Activated gamma-delta T cell treated with Interleukin-2 at 50 U/mL for 16 hours (primary cell): ENCODE data around the gene ATP9B.

Experiments
- DNase-seq: peaks from one replicate; pipeline ENCODE4 v3.0.0-alpha.2; 2020

Gene ATP9B

DNA sequence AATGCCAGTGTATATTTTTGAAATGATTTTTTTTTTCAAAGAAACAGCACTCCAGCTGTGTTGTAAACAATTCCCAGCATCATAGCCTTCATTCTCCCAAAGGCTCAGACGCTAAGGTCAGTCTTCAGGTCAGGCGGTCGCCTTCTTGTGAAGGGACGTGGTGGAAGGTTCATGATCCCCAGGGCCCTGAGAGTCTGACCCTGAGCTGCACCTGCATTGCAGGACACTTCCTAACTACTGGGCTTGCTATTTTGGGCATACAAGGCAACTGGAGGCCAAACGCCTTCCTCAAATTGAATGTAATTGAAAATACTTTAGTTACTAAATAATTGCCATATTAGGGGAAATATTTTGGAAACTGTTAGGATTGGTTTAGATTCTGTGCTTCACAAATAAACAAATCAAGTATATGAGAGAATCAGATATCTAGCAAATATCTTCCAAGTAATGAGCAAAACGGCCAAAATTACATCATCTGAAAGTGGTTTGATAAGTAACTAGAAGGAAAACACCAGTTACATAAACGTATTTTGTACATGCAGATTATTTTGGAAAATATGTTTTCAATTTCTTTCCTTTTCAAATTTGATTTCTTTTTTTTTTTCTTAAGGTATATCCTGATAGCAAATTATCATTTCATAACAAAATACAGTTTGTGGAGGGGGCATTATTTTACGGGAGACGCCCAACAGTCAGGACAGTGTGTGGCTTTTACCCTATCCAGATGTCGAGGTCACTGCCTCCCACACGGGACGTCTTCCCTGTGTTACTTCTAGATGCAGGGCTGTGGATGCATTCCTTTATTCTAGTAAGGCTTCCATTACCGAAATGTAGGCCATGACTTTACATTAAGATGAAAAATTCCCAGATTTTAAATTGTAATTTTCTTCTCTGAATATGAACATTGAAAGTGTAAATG lies 136.0 kb downstream of the ATP9B start:
- DNase-seq = no peak

GRCh38 chr18:79206444-79206843 lies 137.2 kb downstream of the ATP9B start:
- DNase-seq = no peak

DNA sequence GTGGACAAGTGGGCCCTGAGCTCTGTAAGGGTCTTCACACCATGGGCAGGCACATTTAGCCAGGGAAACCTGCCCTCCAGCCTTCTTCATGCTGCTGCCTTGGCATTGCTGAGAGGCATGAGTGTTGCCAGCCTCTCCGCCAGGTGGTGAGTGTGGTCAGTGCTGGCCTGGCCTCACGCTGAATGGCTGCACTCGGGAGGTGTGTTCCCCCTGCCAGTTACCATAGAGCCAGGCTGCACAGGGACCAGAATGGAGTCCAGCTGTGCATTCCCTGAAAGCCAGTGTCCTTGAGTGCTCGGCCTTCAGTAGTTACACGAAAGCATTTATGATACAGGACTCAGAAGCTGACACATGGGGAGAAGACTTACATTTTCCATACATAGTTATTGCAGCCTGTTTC lies 139.7 kb downstream of the ATP9B start:
- no peak for DNase-seq

DNA sequence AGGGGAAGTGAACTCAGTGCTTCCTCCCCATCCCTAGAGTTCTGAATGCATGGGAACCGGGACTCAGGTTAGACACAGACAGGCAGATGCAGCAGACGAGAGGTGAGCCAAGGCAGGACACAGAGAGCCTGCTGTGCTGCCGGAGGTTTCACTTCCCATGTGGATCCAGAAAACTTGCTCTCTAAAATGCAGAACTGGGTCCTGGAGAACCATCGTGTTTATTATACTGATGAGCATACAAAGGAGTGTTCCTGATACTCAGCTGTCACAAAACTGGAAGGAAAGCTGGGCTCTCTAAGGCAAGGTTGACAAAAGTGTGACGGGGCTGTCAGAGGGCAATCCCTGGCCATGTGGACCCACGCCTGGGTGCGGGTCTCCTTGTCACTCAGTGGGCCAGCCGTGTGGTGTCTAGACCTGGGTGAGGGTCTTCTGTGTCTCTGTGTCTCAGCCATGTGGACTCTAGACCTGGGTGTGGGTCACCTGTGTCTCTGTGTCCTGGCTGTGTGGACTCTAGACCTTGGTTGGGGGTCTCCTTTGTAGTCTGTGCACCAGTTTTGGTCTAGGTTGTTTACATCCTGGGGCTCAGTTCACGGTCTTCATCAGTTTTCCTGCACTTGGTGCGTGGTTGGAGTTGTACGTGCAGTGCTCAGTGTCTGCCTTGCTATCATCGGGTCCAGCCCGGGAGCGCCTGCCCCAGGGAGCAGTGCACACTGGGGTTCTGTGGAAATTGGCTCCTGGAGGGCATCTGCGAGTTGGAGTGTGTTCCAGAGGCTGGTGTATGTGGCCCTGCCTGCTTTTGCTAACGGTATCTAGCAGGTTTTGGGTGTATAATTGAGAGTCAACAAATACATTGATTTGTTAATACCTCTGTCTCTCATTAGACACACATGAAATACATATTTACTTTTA lies 141.1 kb downstream of the ATP9B start:
- DNase-seq = no peak

- no peak for DNase-seq
Observed at GRCh38 chr18:79211844-79212243, 142.7 kb downstream of the ATP9B start.

- no peak for DNase-seq
Observed at GRCh38 chr18:79214056-79214455, 144.9 kb downstream of the ATP9B start.

- DNase-seq = no peak
Observed at GRCh38 chr18:79216176-79216575, 147.0 kb downstream of the ATP9B start.

DNA sequence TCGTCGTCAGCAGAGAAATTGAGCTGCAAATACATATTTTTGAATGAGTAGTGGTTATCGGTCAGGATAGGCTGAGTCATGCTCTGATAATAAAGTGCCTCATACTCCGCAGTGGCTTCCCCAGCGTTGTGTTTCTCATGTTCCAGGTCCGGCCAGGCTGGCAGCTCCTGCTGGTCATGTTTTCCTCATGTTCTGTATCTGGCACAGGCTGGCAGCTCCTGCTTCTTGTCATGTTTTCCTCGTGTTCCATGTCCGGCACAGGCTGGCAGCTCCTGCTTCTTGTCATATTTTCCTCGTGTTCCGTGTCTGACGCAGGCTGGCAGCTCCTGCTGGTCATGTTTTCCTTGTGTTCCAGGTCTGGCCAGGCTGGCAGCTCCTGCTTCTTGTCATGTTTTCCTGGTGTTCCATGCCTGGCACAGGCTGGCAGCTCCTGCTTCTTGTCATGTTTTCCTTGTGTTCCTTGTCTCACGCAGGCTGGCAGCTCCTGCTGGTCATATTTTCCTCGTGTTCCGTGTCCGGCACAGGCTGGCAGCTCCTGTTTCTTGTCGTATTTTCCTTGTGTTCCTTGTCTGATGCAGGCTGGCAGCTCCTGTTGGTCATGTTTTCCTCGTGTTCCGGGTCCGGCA lies 148.9 kb downstream of the ATP9B start:
- no peak for DNase-seq

DNA sequence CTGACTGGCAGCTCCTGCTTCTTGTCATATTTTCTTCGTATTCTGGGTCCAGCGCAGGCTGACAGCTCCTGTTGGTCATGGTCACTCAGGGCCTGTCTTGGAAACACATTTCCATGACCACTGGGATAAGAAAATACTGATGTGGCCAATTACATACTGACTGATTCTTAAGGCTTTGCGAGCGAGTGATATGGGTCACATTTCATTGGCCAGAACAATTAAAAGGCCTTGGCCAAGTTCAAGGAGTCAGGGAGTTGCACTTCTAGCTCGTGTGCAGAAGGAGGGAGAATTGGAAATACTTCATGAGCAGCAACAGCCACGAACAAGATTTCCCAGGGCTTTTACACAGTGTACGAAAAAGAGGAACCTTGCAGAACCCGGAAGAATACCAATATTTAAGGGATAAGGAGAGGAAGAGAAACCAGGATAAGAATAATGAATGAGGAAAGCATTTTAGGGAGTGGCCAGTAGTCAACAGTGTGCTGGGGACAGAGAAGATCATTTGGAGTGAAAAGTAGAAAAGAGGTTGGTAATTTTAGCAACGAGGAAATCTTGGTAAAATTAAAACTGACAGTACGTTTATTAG lies 149.5 kb downstream of the ATP9B start:
- no peak for DNase-seq

DNA sequence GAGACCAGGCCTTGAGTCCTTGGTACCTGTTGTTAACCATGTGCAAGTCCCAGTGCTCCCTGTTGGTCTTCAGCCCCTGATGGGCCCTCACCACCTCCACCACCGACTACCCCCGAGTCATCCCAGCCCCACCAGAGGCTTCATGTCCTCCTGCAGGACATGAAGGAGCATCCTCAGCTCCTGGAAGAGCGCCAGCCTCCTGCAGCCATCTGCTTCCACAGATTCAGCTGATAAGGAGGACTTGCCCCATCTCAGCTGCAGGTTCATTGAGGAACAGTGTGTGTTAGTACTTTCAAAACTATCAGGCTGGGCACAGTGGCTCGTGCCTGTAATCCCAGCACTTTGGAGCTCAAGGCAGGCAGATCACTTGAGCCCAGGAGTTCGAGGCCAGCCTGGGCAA lies 151.9 kb downstream of the ATP9B start:
- no peak for DNase-seq

GRCh38 chr18:79222790-79223189 lies 153.6 kb downstream of the ATP9B start:
- DNase-seq = no peak

- no peak for DNase-seq
Observed at GRCh38 chr18:79223431-79223830, 154.2 kb downstream of the ATP9B start.

DNA sequence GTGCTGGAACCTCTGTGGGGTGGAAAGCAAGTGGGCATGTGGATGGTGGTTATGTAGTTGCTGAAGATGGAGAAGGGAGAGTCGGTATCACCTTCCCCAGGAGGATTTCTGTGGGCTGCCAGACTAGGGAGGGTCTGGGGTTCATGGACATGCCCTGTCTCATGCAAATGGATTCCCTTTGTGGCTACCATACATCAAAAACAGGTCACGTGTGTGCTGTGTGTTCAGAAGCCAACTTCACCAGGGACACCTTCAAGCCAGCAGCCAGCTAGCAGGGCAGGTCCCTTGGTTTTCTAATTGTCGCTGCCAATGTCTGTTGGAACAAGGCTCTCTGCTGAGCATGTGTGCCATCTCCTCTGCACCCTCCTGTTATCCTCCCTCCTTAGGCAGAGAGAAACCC lies 155.2 kb downstream of the ATP9B start:
- no peak for DNase-seq

GRCh38 chr18:79227621-79228020 lies 158.4 kb downstream of the ATP9B start:
- DNase-seq = no peak

DNA sequence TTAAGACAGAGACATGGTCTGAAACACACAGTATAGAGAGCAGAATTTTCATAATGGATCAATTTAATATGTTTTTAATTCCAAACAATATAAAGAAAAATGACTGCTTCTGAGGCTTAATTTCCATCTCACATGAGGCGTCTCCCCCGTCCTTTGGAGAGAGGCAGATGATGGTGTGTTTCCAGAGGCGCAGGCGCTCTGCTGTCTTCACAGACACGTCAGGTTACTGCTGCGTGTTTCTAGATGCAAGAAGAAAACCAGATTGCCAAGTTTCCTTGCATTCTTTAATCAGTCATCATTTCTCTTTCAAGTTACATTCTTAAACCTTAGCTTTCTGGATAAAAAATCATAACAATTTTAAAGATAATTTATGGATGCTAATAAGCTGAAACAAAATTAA lies 160.2 kb downstream of the ATP9B start:
- no peak for DNase-seq

DNA sequence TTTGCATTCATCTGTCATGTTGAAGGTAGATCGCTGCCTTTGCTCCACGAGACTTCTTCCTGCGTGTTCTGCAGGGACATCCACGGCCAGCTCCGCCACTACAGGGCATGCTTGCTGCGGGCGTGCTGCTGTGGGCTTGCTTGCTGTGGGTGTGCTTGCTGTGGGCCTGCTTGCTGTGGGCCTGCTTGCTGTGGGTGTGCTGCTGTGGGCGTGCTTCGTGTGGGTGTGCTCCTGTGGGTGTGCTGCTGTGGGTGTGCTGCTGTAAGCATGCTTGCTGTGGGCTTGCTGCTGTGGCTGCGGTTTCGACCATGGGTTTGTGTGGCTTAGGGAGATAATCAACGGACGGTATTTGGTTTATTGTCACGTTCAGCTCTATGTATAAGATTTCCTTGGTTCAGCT lies 165.2 kb downstream of the ATP9B start:
- no peak for DNase-seq

- no peak for DNase-seq
Observed at GRCh38 chr18:79239631-79240030, 170.4 kb downstream of the ATP9B start.

GRCh38 chr18:79241755-79242154 lies 172.6 kb downstream of the ATP9B start:
- no peak for DNase-seq

DNA sequence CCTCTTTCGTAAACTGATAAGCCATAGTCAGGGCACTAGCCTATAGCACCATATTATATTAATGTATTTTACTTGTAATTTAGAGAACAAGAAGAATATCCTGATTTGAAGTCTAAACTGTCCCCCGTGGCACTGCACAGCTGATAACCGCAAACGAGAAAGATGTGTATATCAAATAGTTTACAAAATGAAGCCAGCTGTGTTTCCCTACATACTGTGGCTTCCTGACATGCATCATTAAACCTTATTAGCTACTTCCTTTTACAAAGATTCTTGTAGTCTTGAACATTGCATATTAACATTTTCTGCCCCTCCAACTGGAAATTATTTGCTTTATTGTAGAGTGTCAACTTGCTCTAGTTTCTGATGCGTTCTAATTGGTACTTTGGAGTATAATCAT lies 173.1 kb downstream of the ATP9B start:
- no peak for DNase-seq

DNA sequence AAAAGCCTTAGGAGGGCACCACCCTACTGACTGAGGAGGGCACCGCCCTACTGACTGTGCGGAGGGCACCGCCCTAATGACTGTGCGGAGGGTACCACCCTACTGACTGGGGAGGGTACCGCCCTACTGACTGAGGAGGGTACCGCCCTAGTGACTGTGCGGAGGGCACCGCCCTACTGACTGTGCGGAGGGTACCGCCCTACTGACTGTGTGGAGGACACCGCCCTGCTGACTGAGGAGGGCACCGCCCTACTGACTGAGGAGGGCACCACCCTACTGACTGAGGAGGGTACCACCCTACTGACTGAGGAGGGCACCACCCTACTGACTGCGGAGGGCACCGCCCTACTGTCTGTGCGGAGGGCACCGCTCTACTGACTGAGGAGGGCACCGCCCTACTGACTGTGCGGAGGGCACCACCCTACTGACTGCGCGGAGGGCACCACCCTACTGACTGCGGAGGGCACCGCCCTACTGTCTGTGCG lies 176.4 kb downstream of the ATP9B start:
- no peak for DNase-seq

DNA sequence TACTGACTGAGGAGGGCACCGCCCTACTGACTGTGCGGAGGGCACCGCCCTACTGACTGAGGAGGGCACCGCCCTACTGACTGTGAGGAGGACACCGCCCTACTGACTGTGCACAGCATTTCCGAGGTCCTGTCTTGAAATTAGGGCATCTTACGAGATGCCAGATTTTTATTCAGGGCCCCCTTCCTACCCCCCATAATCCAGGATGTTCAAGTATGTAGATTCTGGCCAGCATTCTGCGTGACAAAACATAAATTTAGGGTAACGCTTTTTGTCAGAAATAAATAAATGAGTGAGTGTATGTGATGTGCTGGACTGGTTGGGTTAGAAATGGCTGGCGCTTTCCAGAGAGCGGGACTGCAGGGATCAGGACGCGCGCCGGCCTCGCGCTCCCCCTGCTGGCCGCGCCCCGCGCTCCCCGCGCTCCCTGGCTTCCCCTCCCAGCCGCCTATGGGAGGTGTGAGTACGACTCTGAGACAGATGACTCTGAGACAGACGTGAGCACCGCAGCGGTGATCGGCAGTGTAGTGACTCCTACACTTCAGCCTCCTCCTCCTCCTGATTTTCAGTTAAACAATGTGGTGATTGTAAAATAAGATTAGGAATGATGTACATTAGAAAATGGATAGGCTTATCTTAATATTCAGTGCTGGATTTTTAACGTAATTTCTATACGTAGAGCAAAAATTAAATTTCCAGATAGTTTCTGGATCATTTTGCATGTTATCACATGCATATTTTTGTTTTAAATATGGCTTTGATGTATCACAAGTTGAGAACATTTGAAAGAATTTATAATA lies 177.3 kb downstream of the ATP9B start:
- DNase-seq = peak; percentile 57

GRCh38 chr18:79248495-79249060 lies 179.4 kb downstream of the ATP9B start:
- no peak for DNase-seq
